ENCODE measurements around the gene EML4. TPM values are rescaled to one million over a fixed set of nuclear protein-coding genes. Genes with fewer than 3 reads are reported as not detected.
A peak's percentile ranks its signal among the peaks of the same experiment; 100 is the strongest.

The EML4 gene
- total RNA-seq, 1 experiment from 2014 or later = 93.7 TPM

DNA sequence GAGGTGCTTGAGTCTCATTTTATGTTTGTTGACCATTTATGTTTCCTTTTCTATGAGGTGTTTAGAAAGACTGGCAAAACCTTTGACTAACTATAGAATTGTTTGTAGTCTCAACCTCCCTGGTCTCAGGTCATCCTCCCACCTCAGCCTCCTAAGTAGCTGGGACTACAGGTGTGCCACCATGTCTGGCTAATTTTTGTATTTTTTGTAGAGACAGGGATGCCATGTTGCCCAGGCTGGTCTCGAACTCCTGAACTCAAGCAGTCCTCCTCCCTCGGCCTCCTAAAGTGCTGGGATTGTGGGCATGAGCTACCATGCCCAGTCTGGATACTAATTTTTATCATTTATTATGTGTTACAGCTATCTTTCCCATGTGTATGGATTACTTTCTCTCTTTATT, 67.8 kb downstream of the EML4 start:
- no peaks in the 10 kb centered on the region for H3K36me3 ChIP-seq (ENCODE audit: insufficient read depth, low read length, poor library complexity, severe bottlenecking)
- ChIA-PET CTCF (no interaction called here), POLR2A (ENCODE audit: low non-redundant PET) (no interaction called here)
- no TSS peak for BruUV-seq (replicated peaks)
- intact Hi-C loops (cut with micrococcal nuclease; ENCODE audit: unreplicated experiment) = no loop called here
- no peaks in the 10 kb centered on the region for H3K27me3 ChIP-seq (replicated peaks; ENCODE audit: insufficient read depth, low read depth, low read length, poor library complexity)
- H3K27ac ChIP-seq (ENCODE audit: low read depth, low read length, poor library complexity, severe bottlenecking) = no peak overlapping the region
- H3K4me3 ChIP-seq (ENCODE audit: low read depth, low read length, poor library complexity, severe bottlenecking) = no peak overlapping the region
- H3K9me3 ChIP-seq (ENCODE audit: low read depth, low read length, poor library complexity, severe bottlenecking) = no peaks in the 10 kb centered on the region
- H3K4me1 ChIP-seq (ENCODE audit: insufficient read depth, low read length, poor library complexity, severe bottlenecking) = peaks cover 38% of the 10 kb centered on the region
- TF ChIP-seq EZH2 (IDR thresholded peaks at IDR 0.05; ENCODE audit: borderline replicate concordance, low read depth, low read length, poor library complexity, severe bottlenecking) = no peak
- TF ChIP-seq, protein P1, sequence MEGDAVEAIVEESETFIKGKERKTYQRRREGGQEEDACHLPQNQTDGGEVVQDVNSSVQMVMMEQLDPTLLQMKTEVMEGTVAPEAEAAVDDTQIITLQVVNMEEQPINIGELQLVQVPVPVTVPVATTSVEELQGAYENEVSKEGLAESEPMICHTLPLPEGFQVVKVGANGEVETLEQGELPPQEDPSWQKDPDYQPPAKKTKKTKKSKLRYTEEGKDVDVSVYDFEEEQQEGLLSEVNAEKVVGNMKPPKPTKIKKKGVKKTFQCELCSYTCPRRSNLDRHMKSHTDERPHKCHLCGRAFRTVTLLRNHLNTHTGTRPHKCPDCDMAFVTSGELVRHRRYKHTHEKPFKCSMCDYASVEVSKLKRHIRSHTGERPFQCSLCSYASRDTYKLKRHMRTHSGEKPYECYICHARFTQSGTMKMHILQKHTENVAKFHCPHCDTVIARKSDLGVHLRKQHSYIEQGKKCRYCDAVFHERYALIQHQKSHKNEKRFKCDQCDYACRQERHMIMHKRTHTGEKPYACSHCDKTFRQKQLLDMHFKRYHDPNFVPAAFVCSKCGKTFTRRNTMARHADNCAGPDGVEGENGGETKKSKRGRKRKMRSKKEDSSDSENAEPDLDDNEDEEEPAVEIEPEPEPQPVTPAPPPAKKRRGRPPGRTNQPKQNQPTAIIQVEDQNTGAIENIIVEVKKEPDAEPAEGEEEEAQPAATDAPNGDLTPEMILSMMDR (conservative IDR thresholded peaks at IDR 0.05; ENCODE audit: low read depth, low read length) = no peak
- DNase-seq (ENCODE audit: low spot score) = no peak

DNA sequence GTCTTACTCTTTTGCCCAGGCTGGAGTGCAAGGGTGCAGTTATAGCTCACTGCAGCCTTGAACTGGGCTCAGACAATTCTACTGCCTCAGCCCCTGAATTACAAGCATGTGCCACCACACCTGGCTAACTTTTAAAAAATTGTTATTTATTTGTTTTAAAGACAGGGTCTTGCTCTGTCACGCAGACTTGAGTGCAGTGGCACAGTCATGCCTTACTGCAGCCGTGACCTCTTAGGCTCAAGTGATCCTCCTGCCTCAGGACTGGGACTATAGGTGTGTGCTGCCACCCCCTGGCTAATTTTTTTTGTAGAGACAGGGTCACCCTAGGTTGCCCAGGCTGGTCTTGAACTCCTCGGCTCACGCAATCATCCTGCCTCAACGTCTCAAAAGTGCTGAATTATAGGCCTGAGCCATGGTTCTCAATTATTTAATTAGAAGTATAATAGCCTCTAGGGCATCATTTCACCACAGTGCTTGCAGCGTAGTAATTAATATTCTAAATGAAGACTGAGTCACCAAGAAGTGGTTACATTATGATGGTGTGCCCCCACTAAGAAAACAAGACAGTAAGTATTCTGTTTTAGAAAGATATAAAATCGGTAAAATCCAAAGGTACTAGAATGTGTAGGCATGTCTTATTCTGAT, 69.6 kb downstream of the EML4 start:
- no peak overlapping the region for H3K4me3 ChIP-seq (ENCODE audit: low read depth, low read length, poor library complexity, severe bottlenecking)
- CTCF ChIA-PET = interaction anchor here (0.6 to 1.3 kb wide), 2 partner anchors 142 to 145 kb away, joined by 3 to 5 read pairs; no protein-coding TSS in a partner anchor
- H3K27me3 ChIP-seq (replicated peaks; ENCODE audit: insufficient read depth, low read depth, low read length, poor library complexity) = no peaks in the 10 kb centered on the region
- no peaks in the 10 kb centered on the region for H3K36me3 ChIP-seq (ENCODE audit: insufficient read depth, low read length, poor library complexity, severe bottlenecking)
- peak; percentile 50 for DNase-seq (ENCODE audit: low spot score)
- no peaks in the 10 kb centered on the region for H3K9me3 ChIP-seq (ENCODE audit: low read depth, low read length, poor library complexity, severe bottlenecking)
- peaks cover 33% of the 10 kb centered on the region for H3K4me1 ChIP-seq (ENCODE audit: insufficient read depth, low read length, poor library complexity, severe bottlenecking)
- POLR2A ChIA-PET (ENCODE audit: low non-redundant PET) = no interaction called here
- intact Hi-C loops (cut with micrococcal nuclease; ENCODE audit: unreplicated experiment) = loop anchor here (1.0 kb wide), 1 partner anchor 142 kb away; no protein-coding TSS in a partner anchor
- H3K27ac ChIP-seq (ENCODE audit: low read depth, low read length, poor library complexity, severe bottlenecking) = no peak overlapping the region
- BruUV-seq (replicated peaks) = no TSS peak
- TF ChIP-seq EZH2 (IDR thresholded peaks at IDR 0.05; ENCODE audit: borderline replicate concordance, low read depth, low read length, poor library complexity, severe bottlenecking) = no peak
- TF ChIP-seq, protein P1 (conservative IDR thresholded peaks at IDR 0.05; ENCODE audit: low read depth, low read length) = peak; percentile 49; the same call in 1 of the 2 replicates

DNA sequence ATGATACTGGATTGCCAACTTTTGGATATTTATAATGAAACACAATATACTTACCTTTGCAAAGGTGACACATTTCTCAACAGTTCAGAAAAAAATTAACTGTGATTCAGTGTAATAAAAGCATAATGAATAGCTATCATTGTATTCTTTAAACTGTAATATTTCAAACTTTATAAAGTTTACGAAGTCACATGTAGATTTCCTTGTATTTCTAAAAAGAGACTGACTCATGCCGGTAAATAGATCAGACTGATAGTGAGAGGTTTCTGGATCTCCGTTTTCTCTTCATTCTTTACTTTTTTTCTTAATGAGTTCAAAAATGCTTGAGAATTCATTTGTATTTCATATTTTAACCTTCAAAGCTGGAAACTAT, 70.1 kb downstream of the EML4 start:
- Histone ChIP-seq H3K4me3 (ENCODE audit: low read depth, low read length, poor library complexity, severe bottlenecking) (no peak overlapping the region), H3K27me3 (replicated peaks; ENCODE audit: insufficient read depth, low read depth, low read length, poor library complexity) (no peaks in the 10 kb centered on the region), H3K9me3 (ENCODE audit: low read depth, low read length, poor library complexity, severe bottlenecking) (no peaks in the 10 kb centered on the region), H3K27ac (ENCODE audit: low read depth, low read length, poor library complexity, severe bottlenecking) (no peak overlapping the region), H3K36me3 (ENCODE audit: insufficient read depth, low read length, poor library complexity, severe bottlenecking) (no peaks in the 10 kb centered on the region), H3K4me1 (ENCODE audit: insufficient read depth, low read length, poor library complexity, severe bottlenecking) (peaks cover 31% of the 10 kb centered on the region)
- BruUV-seq (replicated peaks) = no TSS peak
- intact Hi-C loops (cut with micrococcal nuclease; ENCODE audit: unreplicated experiment) = loop anchor here (1.0 kb wide), 1 partner anchor 143 kb away; no protein-coding TSS in a partner anchor
- no peak for DNase-seq (ENCODE audit: low spot score)
- TF ChIP-seq, protein P1 (conservative IDR thresholded peaks at IDR 0.05; ENCODE audit: low read depth, low read length) = no peak
- TF ChIP-seq EZH2 (IDR thresholded peaks at IDR 0.05; ENCODE audit: borderline replicate concordance, low read depth, low read length, poor library complexity, severe bottlenecking) = no peak
- ChIA-PET CTCF (interaction anchor here (0.6 kb wide), 1 partner anchor 145 kb away, joined by 5 read pairs; no protein-coding TSS in a partner anchor), POLR2A (ENCODE audit: low non-redundant PET) (no interaction called here)

Measured in A673 (cell line).